ENCODE results near the gene ANKRD40CL. TPM values are rescaled to one million over a fixed set of nuclear protein-coding genes. Genes with fewer than 3 reads are reported as not detected.
A peak's percentile ranks its signal among the peaks of the same experiment; 100 is the strongest.

ANKRD40CL gene
- total and polyA plus RNA-seq, 7 donors: not detected

DNA sequence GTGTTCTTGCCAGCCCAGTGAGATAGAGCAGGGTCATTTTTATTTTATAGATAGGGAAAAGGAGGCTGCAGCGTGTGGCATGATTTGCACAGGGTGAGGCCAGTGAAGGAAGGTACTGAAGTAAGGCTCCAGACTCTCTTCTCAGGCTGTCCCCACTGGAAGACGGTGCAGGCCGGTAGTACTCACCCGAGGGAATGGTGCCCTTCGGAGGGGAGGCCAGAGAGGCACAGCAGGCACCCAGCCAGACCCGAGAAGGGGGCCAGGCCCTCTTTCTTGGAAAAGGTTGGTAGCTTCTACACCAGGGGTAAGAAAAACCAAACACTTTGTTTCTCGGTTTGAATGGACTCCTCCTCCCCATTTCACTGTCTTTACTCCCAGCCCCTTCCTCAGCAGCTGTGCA lies 288 bp downstream of the ANKRD40CL start:
- no peaks in the 10 kb centered on the region for H3K27me3 ChIP-seq (ENCODE audit: insufficient read depth in 3 of 3, low read length in 2 of 3)
- no peak overlapping the region for H3K27ac ChIP-seq
- H3K4me1 ChIP-seq: no peaks in the 10 kb centered on the region
- H3K9me3 ChIP-seq: no peaks in the 10 kb centered on the region
- TF ChIP-seq, protein P1, sequence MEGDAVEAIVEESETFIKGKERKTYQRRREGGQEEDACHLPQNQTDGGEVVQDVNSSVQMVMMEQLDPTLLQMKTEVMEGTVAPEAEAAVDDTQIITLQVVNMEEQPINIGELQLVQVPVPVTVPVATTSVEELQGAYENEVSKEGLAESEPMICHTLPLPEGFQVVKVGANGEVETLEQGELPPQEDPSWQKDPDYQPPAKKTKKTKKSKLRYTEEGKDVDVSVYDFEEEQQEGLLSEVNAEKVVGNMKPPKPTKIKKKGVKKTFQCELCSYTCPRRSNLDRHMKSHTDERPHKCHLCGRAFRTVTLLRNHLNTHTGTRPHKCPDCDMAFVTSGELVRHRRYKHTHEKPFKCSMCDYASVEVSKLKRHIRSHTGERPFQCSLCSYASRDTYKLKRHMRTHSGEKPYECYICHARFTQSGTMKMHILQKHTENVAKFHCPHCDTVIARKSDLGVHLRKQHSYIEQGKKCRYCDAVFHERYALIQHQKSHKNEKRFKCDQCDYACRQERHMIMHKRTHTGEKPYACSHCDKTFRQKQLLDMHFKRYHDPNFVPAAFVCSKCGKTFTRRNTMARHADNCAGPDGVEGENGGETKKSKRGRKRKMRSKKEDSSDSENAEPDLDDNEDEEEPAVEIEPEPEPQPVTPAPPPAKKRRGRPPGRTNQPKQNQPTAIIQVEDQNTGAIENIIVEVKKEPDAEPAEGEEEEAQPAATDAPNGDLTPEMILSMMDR (IDR thresholded peaks at IDR 0.05): no peak
- WGBS, 3 donors: 82 to 83% (median 82%) methylated on average over 7 of the region's 7 CpGs
- no peak for ATAC-seq
- intact Hi-C loops (cut with DNase I): no loop called here
- no peaks in the 10 kb centered on the region for H3K36me3 ChIP-seq (ENCODE audit: insufficient read depth in 1 of 2, low read depth in 1 of 2)
- DNase-seq: peak in 1 of 2 donors; percentile 43
- H3K4me3 ChIP-seq: no peak overlapping the region

DNA sequence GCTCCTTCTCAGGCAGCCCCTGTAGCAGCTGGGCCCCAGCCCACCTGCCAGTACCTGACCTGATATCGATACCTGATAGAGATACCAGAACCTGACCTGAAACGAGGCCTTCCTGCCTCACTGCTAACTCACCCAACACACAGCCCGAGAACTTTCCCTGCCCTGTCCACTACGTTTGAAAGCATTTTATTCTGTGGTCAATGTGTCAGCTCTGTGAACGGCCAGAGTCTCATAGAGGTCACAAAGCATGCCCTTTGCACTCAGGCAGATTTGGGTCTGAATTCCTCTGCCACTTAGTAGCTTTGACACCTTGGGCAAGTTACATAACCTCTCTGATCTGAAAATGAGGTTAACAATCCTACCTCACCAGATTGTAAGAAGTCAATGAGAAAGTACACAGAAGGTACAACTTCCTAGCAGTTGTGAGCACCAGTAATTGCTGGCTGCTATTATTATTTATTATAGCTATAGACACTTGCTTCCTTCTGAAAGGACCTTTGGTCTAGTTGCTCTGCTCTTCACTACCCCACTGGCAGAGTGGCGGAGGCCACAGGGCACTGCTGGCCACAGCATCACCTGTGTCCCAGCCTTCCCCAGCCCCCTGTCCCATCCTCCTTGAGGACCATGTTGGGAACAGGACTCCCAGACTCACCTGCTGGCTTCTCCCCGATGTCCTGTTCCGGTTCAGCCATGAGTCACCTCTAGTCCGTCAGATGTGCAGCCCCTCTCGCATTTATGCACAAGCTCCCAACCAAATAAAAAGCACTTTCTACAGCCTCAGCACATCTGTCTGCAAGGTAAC lies 895 bp downstream of the ANKRD40CL start:
- H3K36me3 ChIP-seq (ENCODE audit: insufficient read depth in 1 of 2, low read depth in 1 of 2): no peaks in the 10 kb centered on the region
- WGBS, 3 donors: 85 to 90% (median 89%) methylated on average over 10 of the region's 10 CpGs
- no peak overlapping the region for H3K4me3 ChIP-seq
- H3K27me3 ChIP-seq (ENCODE audit: insufficient read depth in 3 of 3, low read length in 2 of 3): no peaks in the 10 kb centered on the region
- no peaks in the 10 kb centered on the region for H3K4me1 ChIP-seq
- DNase-seq (peak in 1 of 2 donors; percentile 31), ATAC-seq (no peak)
- H3K9me3 ChIP-seq: no peaks in the 10 kb centered on the region
- TF ChIP-seq, protein P1 (IDR thresholded peaks at IDR 0.05): no peak
- intact Hi-C loops (cut with DNase I): no loop called here
- H3K27ac ChIP-seq: no peak overlapping the region

DNA sequence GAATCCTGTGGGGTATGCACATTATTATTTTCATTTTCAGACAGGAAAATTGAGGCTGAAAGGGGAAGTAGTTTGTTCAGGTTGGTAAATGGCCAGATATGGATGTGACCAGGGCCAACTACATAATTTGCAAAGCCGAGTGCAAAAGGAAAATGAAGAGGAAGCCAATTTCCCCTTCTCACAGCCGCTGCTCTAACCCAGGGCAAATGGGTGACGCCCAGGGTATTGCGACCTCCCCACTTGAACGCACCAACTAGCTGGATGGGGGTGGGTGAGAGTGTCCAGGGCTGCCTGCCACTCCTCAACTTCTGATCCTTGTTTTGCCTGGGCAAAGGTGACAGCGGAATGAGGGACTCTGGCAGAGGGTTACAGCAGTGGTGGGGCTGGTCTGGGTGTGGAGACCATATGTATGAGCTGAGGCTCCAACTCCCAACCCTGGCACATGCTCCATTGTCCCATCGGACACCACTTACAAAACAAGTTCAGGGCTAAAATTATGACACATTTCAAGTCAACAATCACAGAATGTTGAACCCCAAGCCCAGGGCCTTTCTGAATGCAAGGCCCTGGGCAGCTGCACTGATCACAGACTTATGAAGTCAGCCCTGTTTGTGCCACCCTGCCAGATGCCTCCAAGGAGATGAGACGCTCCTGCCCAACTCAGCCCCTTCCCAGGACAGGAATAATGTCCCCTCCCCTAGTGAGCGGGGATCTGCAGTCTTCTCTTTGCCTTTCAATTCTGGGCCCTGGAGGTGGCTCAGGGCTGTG lies 1.7 kb downstream of the ANKRD40CL start:
- whole genome bisulfite sequencing, 3 donors: 45 to 49% (median 46%) methylated on average over 9 of the region's 9 CpGs
- Histone ChIP-seq H3K4me3 (no peak overlapping the region), H3K36me3 (ENCODE audit: insufficient read depth in 1 of 2, low read depth in 1 of 2) (no peaks in the 10 kb centered on the region), H3K9me3 (no peaks in the 10 kb centered on the region), H3K4me1 (no peaks in the 10 kb centered on the region), H3K27me3 (ENCODE audit: insufficient read depth in 3 of 3, low read length in 2 of 3) (no peaks in the 10 kb centered on the region), H3K27ac (no peak overlapping the region)
- intact Hi-C loops (cut with DNase I): no loop called here
- TF ChIP-seq, protein P1 (IDR thresholded peaks at IDR 0.05): no peak
- DNase-seq: peak in 1 of 2 donors; percentile 54
- peak in 2 of 4 donors; percentile 7 to 29 for ATAC-seq

DNA sequence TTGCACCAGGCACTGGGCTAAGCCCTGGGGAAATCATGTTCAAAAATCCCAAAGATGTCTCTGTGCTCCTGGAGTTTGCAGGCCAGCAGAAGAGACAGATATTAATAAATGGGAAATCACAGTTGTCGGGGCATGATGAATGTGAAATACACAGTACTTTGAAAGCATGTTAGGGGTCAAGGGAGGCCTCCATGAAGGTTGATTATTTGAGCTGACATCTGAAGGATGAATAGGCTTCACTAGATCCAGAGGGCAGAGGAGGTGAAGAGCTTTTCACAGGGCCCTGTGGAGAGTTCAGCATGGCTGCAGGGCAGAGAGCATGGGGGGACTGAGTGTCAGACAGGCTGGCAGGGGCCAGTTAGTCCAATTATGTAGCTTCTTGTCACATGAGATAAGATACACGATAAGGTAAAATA lies 2.6 kb downstream of the ANKRD40CL start:
- Histone ChIP-seq H3K4me3 (no peak overlapping the region), H3K36me3 (ENCODE audit: insufficient read depth in 1 of 2, low read depth in 1 of 2) (no peaks in the 10 kb centered on the region), H3K27me3 (ENCODE audit: insufficient read depth in 3 of 3, low read length in 2 of 3) (no peaks in the 10 kb centered on the region), H3K4me1 (no peaks in the 10 kb centered on the region), H3K9me3 (no peaks in the 10 kb centered on the region), H3K27ac (no peak overlapping the region)
- no peak for ATAC-seq
- WGBS, 3 donors: 61 to 77% (median 62%) methylated on average over 2 of the region's 2 CpGs
- intact Hi-C loops (cut with DNase I): no loop called here
- DNase-seq: no peak
- TF ChIP-seq, protein P1 (IDR thresholded peaks at IDR 0.05): no peak
